HG02973 (cell line): ENCODE measurements around the gene MSH2.

Experiments
- ATAC-seq: cut with Tn5 transposase; IDR thresholded peaks from one replicate; pipeline ENCODE4 v1.9.1; 2021; ENCODE audit warnings: moderate library complexity; ENCODE audit not compliant: unreplicated experiment

The MSH2 gene

DNA sequence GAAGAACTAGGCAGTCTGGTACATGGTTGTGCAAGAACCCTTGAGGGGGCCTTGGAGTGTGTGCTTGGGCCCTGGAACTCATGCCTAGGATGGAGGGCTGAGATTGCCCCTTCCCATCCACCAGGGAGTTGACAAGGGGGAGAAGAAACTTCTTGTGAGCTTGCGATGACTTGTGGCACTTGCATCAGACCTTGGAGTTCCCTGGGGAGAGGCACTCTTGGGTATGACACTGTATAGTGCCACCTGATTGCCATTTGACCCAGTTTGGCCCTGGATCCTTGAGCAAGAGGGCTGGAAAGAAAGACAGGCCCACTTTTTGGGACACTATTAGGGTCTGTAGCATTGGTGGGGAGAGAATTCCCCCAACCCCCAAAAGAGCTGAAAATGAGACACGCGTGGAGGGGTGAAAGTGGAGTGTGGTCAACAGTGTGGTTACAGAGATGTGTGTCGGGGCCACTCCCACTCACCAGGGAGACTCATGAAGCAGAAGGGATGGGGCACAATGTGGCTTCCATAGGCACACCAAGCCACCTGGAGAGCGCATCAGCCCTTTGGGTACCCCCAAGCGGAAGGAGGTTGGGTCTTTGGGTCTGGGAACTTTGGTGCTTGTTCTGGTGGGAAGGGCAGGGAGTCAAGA, 101.3 kb downstream of the MSH2 start:
- no peak for ATAC-seq

DNA sequence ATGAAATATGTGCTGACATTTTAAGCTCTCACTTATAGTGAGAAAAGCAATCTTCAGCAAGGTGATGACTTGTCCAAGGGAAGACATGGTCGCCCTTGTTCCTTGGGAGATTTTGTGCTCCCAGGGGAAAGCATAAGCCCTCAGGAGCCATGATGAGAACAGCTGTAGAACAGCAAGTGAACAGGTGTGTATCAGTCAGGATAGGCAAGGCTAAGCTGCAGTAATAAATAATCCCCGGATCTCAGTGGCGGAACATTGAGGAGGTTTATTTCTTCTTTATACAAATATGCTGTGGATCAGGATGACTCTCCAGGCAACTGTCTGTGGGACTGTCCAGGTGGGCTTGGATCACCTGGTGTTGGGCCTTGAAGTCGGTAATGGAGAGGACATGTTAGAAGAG, 103.1 kb downstream of the MSH2 start:
- ATAC-seq, result no peak

DNA sequence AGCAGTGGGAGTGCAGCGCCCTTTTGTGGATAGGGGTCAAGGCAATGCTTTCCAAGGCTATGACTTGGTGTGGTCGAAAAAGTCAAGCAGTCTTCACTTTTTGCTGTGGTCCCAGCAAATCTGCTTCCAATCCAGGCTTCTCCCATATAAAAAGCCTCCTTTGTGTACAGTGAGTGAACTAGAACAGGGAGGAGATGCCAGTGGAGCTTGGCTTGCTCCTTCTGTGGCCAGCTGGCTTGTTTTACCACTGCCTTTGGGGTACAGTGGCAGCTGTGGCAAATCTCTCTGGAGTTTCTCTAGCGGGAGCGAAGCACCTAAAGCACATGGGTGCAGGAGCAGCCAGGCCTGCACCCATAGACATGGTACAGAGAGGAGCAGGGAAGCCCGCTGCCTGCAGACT, 103.5 kb downstream of the MSH2 start:
- ATAC-seq, result no peak

DNA sequence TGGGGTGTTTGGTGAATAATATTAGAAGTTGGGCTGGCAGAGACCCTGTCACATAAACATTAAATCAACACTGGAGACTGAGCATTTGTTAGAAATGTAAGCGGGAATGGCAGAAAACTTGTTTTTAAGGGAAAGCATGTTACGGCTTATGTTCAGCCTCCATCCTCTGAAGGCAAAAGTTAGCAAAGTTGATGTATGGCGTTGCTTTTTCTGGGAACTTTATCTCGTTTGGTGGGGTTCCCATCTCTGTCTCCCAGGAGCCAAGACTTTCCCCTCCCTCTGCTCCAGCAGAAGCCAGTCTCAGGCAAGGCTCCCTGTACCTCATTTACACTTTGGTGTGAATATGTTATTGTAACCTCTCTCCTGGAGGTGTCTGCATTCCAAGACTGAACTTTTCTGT, 105.1 kb downstream of the MSH2 start:
- no peak for ATAC-seq

DNA sequence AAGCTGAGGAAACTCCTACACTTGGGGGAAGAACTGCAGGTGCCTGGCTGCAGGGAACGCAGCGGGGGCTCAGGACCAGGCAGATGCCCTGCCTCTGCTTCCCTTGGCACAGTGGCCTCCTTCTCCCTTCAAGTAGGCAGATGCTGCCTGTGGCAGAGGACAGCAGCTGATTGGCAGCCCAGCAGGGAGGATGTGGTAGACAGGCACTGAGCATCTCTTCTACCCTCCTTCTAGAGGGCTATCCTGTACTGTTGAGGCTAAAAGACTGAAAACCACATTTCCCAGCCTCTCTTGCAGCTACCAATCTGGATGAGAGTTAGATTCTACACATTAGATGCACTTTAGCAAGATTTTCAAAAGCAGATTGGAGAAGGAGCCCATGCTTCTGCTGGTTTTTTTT, 105.7 kb downstream of the MSH2 start:
- ATAC-seq, result no peak

DNA sequence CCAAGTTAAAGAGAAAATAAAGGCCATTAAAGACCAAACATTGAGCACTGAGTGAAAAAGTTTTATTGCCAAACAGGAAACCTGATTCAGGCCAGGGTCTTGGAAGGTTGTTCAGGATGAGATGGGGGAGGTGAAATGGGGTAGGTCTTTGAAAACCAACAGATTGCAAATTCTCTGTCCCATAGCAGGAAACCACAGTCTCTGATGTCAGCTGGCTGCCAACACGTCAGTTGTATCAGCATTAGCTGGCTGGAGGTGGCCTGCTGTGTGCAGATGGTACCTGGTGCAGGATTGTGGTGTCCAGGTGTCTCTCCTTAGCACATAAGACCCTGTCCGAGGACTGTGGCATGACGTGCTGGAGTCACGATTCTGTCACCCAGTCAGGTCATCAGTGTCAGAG, 106.3 kb downstream of the MSH2 start:
- ATAC-seq, result no peak

DNA sequence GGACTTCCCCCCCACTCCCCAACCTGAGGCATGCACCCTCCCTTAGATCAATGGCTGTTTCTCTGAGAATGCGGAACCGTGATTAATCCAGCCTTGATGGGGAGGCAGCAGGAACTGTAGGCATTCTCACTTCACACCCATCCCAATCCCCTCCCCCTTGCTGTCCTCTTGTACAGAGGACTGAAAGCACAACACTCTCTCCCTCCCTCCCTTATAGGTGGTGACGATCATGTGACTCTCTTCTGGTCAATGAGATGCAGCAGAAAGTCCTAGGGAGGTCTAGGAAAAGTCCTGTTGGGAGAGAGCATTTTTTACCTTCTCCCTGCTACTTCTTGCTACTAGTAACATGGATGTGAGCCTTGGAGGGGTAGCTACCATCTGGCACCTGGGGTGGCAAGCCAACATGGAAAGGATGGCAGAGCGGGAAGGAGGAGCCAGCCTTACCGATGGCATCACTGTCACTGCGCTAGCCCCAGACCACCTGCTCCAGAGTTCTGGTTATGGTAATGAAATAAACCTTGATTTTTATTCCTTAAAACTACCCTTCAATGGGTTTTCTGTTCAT, 106.9 kb downstream of the MSH2 start:
- no peak for ATAC-seq

DNA sequence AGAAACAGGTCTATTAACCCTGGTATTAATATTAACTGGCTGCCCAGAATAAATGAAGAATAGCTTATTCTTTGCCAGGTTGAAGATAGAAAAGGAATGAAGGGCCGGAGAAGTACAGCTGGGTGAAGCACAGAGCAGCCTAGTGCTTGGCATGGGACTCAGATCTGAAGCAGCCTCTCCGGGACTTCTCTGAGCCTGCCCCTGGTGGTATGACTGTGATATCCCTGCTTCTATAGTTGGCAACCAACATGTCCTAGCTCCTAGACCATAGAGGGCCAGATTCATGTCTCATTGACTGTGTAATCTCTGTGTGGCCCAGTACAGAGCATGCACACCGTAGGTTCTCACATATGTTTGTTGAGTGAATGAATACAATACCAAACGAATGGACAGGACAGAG, 107.8 kb downstream of the MSH2 start:
- ATAC-seq, result no peak

DNA sequence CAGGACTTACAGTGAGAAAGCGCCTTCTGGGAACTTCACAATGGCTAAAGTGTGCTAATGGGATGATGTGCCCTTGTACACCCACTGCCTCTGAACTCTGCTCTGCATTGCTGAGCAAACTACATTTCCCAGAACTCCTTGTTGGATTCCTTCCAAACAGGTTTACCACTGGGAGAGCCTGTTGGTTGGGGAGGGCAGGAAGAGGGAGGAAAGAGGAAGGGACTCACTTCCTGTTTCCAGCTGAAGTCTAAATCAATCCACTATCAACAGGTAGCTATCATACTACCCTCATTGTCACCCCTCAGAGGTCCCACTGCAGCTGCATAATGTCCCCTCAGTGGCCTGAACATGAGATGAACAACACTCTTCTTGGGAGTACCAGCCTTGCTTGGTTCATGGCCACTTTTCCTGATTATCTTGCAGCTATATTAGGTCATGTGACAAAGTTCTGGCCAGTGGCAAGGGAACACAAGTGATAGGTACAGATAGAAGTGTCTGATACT, 109.7 kb downstream of the MSH2 start:
- no peak for ATAC-seq

DNA sequence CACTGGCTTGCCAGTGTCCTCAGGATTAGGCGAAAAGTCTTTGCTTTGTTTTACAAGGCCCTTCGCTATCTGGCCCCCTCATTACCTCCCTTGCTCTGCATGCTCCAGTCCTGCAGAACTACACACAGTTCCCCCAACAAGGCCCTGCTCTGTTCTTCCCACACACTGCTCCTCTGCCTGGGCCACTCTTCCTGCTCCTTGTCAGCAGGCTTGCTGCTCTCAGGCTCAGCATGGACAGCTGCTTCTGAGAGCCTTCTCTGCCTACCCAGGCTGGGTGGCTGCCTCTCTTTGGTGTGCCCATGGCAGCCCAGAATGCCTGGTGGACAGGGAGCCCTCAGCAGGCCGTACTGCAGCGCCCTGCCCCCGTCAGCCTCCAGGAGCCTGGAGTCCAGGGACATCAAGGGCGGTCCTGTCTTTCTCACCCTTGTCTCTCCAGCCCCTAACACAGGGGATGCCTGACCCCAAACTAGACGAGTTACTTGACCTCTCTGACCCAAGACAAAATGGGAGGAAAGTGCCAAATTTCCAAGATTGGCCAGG, 111.1 kb downstream of the MSH2 start:
- no peak for ATAC-seq

DNA sequence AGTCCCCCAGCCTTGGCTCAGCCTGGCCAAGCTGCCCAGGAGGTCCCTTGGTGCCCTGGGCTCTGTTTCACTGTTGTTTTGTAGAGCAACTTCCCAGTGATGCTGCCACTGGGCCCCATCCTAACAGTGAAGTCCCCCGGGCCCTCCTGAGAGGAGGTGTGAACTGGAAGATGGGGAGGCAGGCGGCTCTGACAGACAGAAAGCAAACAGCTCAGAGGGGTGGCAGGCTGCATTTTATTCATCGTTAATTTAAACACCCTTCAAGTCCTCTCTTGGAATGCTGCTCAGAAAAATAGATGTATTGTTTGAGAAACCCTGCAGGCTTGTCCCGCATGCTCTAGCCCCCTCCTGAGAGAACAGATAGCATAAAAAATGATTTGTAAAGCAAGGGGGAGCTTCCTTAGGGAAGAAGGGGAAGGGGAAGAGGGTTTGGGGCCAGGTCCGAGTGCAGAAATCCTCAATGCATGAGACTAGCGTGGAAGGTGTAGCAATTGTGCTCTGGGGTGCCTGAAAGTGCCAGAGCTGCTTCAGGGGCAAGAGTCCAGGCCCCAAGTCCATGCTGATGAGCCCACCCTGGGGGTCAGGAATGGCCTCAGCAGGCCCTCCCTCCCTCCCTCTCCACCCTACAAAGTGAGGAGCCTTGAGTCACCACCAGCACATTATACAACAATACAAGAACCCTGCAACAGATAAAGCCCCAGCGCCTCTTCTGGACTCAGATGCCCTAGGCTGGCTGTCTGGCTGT, 113.6 kb downstream of the MSH2 start:
- no peak for ATAC-seq

DNA sequence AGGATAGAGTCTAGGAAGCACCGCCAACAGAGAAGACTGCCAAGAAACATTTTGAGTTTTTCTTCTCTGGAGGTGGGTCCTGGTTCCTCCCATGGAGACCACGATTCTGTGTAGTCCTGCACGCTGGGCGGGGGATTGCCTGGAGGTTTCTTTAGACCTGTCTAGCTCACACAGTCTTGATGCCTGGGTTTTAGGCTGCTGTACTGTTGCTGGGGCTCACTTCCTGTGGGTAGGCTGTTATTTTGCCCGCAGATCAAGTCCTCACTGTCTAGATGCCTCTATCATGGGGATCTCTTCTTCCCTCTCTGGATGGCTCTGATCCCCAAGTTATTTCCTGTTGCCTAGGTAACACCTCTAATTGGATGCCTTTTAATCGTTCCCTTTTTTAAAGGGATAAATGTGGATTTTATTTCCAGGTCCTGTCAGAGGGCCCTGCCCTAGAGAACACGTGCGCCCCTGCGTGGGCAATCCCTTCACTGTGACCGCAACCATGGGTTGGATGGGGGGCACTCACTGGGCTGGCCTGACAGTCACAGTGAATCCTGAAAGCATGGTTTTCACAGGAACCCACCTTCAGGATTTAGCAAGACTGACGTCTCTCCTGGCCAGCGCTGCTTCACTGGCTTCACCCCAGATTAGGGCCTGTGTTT, 115.7 kb downstream of the MSH2 start:
- ATAC-seq, result no peak

DNA sequence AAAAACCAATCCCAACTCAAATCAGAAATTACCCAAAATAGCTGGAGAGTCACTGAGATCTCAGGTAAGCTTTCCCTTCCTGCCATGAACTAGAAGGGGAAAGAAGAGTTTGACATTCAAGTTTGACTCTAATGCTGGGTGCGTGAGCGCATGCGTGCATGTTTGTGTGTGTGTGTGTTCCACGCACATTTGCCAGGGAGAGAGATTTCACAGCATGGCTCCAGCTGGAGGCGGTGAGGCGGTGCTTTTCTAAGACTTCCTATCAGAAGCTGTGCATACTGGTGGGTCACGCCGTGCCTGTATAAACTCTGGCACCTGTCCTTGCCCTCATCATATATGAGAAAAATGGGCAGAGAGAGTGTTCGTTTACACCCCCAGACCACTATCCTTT, 116.2 kb downstream of the MSH2 start:
- no peak for ATAC-seq

DNA sequence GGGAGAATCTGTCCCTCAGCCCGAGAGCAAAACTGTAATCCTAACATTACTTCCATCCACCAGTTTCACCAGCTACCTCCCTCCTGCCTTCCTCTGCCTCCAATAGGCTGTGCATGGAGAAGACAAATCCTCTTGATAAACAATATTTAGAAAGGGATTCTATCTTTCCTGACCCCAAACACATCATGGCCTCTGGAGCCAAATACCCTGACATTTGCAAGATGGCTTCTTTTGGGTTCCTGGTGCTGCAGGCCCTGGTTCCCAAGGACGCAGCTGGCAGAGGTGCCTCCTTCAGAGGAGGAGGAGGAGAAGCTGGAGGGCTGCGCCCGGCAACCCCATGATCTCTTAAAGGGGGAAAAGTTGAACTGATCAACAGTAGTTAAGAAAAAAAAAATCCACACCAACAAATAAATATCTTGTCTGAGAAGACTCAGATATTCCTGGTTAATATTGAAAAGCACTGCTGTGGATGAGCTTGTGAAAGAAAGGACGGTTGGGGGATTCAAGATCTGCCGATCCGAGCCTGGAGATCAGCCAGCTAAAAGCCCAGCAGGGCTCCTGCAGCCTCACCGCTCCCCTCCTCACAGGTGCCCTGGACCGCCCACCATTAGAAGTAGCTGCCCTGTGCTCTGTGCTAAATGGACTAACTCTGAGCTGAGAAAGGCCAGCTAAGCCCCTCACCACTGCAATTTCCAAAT, 116.8 kb downstream of the MSH2 start:
- no peak for ATAC-seq

DNA sequence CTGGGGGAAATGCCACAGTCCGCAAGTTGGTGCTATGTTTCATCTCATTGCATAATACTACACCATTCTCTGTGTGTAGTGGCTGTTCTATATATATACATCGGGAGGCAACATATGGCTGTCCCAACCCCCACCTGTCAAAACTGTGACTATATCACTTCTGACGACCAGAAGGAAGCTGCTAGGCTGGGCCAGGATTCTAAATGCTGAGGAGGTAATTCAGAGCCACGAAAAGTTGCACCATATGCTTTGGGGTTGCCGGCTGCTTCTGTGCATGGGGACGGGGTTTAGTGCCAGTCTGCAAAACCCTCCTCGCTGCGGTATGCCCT, 117.3 kb downstream of the MSH2 start:
- ATAC-seq, result no peak

DNA sequence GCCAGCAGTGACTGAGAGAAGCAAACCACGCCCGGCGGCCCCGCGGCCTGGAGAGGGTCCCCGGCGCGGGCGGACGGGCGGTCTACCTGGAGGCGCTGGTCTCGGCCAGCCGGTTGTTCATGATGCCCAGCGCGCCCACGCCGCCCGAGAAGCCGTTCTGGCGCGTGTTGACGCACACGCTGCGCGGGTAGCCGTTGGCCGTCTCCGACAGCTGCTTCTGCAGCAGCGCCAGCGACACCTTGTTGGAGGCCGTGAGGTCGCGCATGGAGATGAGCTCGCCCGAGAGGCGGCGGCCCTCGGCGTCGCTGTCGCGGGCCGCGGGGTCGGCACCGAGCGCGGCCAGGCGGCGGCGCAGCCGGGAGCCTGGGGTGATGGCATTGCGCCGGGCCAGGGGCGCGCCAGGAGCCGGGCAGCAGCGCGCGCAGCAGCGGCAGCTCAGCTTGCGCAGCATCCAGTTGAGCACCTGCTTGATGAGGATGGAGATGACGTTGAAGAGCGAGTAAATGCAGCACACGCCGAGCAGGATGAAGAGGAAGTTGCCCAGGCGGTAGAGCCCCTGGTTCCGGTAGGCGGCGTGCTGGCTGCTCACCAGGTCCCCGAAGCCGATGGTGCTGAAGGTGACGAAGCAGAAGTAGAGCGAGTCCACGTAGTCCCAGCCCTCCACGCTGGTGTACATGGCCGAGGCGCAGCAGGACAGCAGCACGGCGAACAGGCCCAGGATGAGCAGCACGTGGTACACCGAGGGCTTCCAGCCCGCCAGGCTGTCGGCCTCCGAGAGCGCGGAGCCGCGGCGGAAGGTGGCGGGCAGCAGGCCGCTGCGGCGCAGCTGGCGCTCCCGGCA, 118.1 kb downstream of the MSH2 start:
- peak; percentile 74 for ATAC-seq

DNA sequence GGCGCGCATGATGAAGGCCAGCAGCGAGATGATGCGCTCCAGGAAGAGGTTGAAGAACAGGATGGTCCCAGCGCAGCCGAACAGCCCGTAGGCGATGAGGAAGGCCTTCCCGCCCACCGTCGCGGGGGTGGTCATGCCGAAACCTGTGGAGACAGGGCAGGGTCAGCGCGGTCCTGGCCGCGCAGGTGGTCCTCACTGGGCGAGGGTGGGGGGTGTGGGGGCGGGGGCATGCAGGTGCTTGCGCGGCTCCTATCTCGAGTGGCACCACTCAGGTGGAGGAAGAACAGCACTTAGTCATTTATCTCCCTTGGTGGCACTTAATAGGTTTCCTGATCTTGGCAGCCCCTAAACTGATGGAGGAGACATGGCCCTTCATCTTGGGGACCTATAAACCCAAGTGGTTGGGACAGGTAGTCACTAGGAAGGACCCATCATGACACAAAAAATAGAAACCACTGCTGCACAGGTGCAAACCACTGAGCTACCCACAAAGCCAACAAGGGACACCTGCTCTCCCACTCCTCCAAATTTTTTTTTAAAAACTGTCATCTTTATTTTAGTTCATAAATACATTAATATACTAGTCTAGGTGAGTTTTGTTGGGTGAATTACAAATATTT, 118.8 kb downstream of the MSH2 start:
- ATAC-seq, result no peak

DNA sequence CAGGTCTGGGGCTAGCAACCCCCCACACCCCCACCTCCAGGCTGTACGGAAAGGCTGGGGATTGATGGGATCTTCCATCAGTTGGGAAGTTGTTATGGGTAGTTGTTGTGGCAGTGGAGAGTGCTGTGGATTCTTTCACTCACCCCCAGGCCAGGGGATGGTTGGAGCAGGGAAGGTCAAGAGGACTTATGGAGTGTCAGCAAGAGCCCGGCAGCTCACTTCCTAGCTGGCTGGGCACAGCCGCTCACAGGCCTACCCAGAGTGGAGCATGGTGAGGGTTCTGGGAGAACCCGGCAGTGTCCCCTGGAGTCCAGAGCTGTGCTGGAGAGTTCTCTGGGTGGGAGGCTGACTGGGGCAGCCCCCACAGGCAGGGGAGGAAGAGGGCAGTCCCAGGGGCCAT, 122.2 kb downstream of the MSH2 start:
- ATAC-seq, result no peak

DNA sequence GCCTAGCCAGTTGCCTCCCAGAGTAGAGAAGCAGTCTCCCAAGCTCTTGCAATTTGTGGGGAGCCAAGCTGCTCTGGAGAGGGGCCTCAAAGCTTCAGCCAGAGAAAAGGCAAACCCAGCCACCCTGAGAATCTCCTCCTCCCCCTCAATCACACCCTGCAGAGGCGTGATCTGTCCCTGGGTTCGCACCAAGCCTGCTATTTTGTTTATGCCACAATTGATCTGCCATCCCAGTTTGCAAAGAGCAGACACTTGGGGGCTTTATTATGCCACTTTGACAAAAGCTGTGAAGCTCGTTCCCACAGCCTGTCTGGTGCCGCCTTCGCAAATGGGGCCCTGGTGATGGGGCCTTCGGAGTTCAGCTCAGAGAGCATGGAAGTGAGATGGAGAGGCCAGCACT, 125.5 kb downstream of the MSH2 start:
- ATAC-seq, result no peak

DNA sequence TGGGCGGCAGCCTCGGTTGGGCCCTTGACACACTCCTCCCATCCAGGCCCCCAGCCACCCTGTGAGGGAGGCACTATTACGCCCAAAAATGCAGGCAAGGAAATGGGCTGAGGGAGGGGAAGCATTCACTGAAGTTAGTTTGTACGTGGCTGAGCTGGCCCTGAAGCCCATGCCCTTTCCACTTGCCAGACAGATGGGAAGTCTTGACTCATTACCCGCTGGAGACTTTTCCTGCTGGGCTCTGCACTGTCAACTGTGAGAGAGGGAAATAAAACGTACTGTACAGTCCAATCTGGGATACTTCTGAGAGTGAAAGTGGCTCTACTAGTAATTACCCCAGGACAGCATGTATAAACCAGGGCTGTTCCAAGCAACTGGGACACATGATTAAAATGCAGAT, 125.9 kb downstream of the MSH2 start:
- no peak for ATAC-seq
